Ascending aorta (tissue), 2 donors: Measurements from ENCODE around the gene NEK6. TPM values are rescaled to one million over a fixed set of nuclear protein-coding genes. Genes with fewer than 3 reads are reported as not detected.

Experiments
- DNase-seq, 2 donors: peaks; one replicate each; pipeline ENCODE4 v3.0.0-alpha.2; 2019; ENCODE audit warnings: low spot score in 2 of 2
- H3K27ac ChIP-seq, 2 donors: fragments of 200-600 bp; sonication (generic); one replicate each; pipeline ENCODE4 v1.5.1; 2016 to 2017; ENCODE audit warnings: mild to moderate bottlenecking in 1 of 2
- H3K27me3 ChIP-seq: fragments of 200-600 bp; sonication (generic); one replicate; pipeline ENCODE4 v1.5.1; 2017
- H3K36me3 ChIP-seq, 2 donors: fragments of 200-600 bp; sonication (generic); one replicate each; pipeline ENCODE4 v1.5.1; 2016
- H3K4me1 ChIP-seq, 2 donors: fragments of 200-600 bp; sonication (generic); one replicate each; pipeline ENCODE4 v1.5.1; 2016 to 2017; ENCODE audit warnings: mild to moderate bottlenecking in 1 of 2
- H3K4me3 ChIP-seq, 2 donors: fragments of 200-600 bp; sonication (generic); one replicate each; pipeline ENCODE4 v1.5.1; 2016 to 2017; ENCODE audit warnings: mild to moderate bottlenecking in 1 of 2
- H3K9me3 ChIP-seq, 2 donors: fragments of 200-600 bp; sonication (generic); one replicate each; pipeline ENCODE4 v1.5.1; 2016
- CTCF ChIP-seq, 3 experiments: fragments of 200-600 bp in 2 of 3; fragments of 450-650 bp in 1 of 3; sonication (generic) in 2 of 3; IDR thresholded peaks; one replicate each; pipeline ENCODE4 v1.5.1; 2016 to 2019; ENCODE audit warnings: antibody characterized with exemption in 3 of 3, mild to moderate bottlenecking in 1 of 3, moderate library complexity in 1 of 3
- intact Hi-C: fragments of 100-400 bp; cut with DNase I; formaldehyde crosslinking; loops from one replicate; pipeline ENCODE4 v1.15.1; 2023
- total RNA-seq: library from RNA; depleted of rRNA; stranded (reverse); fragments of >200 nt; gene quantifications from one replicate; pipeline ENCODE4 v1.1.0, GENCODE V29; 2016

NEK6 gene
- total RNA-seq, 1 donor from 2014 or later = 6.7 TPM

GRCh38 chr9:124272118-124272517 is 14.4 kb downstream of the NEK6 start:
- H3K36me3 ChIP-seq = no peaks in the 10 kb centered on the region
- no peak for DNase-seq
- TF ChIP-seq CTCF (IDR thresholded peaks at IDR 0.05) = no peak
- no peaks in the 10 kb centered on the region for H3K27me3 ChIP-seq
- H3K4me1 ChIP-seq = peaks cover 20 to 51% of the 10 kb centered on the region in 2 donors
- H3K4me3 ChIP-seq = no peak overlapping the region
- intact Hi-C loops = loop anchor here (10.0 kb wide), 1 partner anchor 1367 kb away; the partner anchor contains the start of gene RC3H2
- H3K27ac ChIP-seq = peak overlapping the region; percentile 77
- no peaks in the 10 kb centered on the region for H3K9me3 ChIP-seq

- TF ChIP-seq CTCF (IDR thresholded peaks at IDR 0.05) = no peak
- DNase-seq = no peak
- Histone ChIP-seq H3K4me1 (peaks cover 16 to 44% of the 10 kb centered on the region in 2 donors), H3K36me3 (no peaks in the 10 kb centered on the region), H3K27me3 (no peaks in the 10 kb centered on the region), H3K9me3 (no peaks in the 10 kb centered on the region), H3K27ac (peak overlapping the region; percentile 77), H3K4me3 (no peak overlapping the region)
- intact Hi-C loops = loop anchor here (10.0 kb wide), 1 partner anchor 1368 kb away; the partner anchor contains the start of gene RC3H2
These were observed 15.2 kb downstream of the NEK6 start for GRCh38 chr9:124272979-124273378.

GRCh38 chr9:124273427-124274160 is 15.8 kb downstream of the NEK6 start:
- H3K27ac ChIP-seq = peak overlapping the region; percentile 77
- H3K4me1 ChIP-seq = peaks cover 16 to 44% of the 10 kb centered on the region in 2 donors

GRCh38 chr9:124274226-124274625 is 16.5 kb downstream of the NEK6 start:
- DNase-seq = no peak
- Histone ChIP-seq H3K27me3 (no peaks in the 10 kb centered on the region), H3K36me3 (no peaks in the 10 kb centered on the region), H3K9me3 (no peaks in the 10 kb centered on the region), H3K4me1 (peaks cover 16 to 46% of the 10 kb centered on the region in 2 donors), H3K4me3 (no peak overlapping the region), H3K27ac (peak overlapping the region; percentile 77)
- intact Hi-C loops = loop anchor here (10.0 kb wide), 1 partner anchor 1369 kb away; the partner anchor contains the start of gene RC3H2
- TF ChIP-seq CTCF (IDR thresholded peaks at IDR 0.05) = no peak

More at GRCh38 chr9:124273427-124274160, 15.8 kb downstream of the NEK6 start:
- TF ChIP-seq CTCF (IDR thresholded peaks at IDR 0.05) = no peak
- no peaks in the 10 kb centered on the region for H3K36me3 ChIP-seq
- DNase-seq = no peak
- H3K27me3 ChIP-seq = no peaks in the 10 kb centered on the region
- intact Hi-C loops = loop anchor here (10.0 kb wide), 1 partner anchor 1369 kb away; the partner anchor contains the start of gene RC3H2
- no peaks in the 10 kb centered on the region for H3K9me3 ChIP-seq
- no peak overlapping the region for H3K4me3 ChIP-seq

- intact Hi-C loops = loop anchor here (10.0 kb wide), 1 partner anchor 1370 kb away; the partner anchor contains the start of gene RC3H2
- Histone ChIP-seq H3K36me3 (no peaks in the 10 kb centered on the region), H3K27me3 (no peaks in the 10 kb centered on the region), H3K9me3 (no peaks in the 10 kb centered on the region), H3K4me3 (no peak overlapping the region), H3K27ac (no peak overlapping the region), H3K4me1 (peaks cover 20 to 50% of the 10 kb centered on the region in 2 donors)
- TF ChIP-seq CTCF (IDR thresholded peaks at IDR 0.05) = no peak
- no peak for DNase-seq
These were observed 17.0 kb downstream of the NEK6 start for GRCh38 chr9:124274738-124275137.
